ENCODE results near the gene NR2F1-AS1.

DNA sequence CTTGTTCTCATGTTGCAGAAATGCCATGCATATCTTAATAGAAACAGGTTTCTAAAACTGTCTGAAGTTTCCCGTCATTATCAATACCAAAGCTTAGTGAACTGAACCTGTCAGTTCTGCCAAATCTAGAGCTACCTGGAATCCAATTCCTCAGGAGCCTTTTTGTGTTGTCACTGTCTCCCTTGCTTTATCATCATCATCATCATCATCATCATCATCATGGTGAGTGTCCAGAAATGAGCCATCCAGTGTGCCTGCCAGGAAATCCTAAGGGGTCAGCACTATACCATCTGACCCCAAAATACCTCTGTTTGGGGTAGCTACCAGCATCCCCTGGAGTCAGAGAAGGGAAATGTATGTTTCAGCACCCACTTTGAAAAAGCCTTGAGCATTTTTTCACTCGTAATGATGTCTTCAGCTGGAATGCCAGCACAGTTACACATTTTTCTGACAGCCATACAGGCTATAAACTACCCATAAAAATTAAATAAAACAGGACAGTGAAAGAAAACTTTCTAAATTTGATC is 150.3 kb downstream of the NR2F1-AS1 start:
- TF ChIP-seq TAF1 (IDR thresholded peaks at IDR 0.05; ENCODE audit: borderline replicate concordance, low read depth, low read length) (no peak), POLR2A (IDR thresholded peaks at IDR 0.05; ENCODE audit: low read depth, low read length) (no peak)
